ENCODE results near the gene CLIP3. TPM values are rescaled to one million over a fixed set of nuclear protein-coding genes. Genes with fewer than 3 reads are reported as not detected.

The CLIP3 gene
- total and polyA plus RNA-seq, 2 donors (not counting 1 experiment from before 2014, with no cell fraction given), result 0.42 to 1.3 TPM

DNA sequence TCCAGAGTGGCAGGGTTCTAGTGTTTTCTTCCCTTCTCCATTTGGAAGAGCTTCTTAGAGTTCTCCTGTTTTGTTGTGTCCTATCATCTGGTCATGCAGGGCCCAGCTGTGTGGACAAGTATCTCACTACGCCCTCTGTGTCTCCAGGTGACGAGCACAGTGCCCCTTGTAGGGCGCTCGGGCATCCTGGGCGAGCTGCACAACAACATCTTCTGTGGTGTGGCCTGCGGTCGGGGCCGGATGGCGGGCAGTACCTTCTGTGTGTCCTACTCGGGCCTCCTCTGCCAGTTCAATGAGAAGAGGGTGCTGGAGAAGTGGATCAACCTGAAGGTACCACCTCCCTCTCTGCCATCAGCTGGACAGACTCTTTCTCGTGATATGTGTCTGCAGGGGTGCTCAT is 35.0 kb upstream of the CLIP3 start:
- 97% methylated on average over 10 of the region's 11 CpGs for WGBS (ENCODE audit: insufficient coverage)
- Mint-ChIP-seq H3K9me3 (ENCODE audit: insufficient read depth) (no peaks in the 10 kb centered on the region), H3K27ac (no peak overlapping the region), H3K27me3 (no peaks in the 10 kb centered on the region), H3K4me3 (no peak overlapping the region), H3K4me1 (no peaks in the 10 kb centered on the region)
- ChIA-PET POLR2A (interaction anchor here (0.9 kb wide), 1 partner anchor 168 kb away, joined by 5 read pairs; no protein-coding TSS in a partner anchor), CTCF (no interaction called here)
- Histone ChIP-seq H3K4me3 (ENCODE audit: control extremely low read depth in 1 of 5, extremely low read depth in 1 of 5, insufficient read depth in 1 of 5, low read depth in 2 of 5, low read length in 4 of 5) (no peak overlapping the region), H3K4me2 (replicated peaks; ENCODE audit: low read depth, low read length, poor library complexity, severe bottlenecking) (no peak overlapping the region), H3K79me2 (ENCODE audit: control insufficient read depth, insufficient read depth, low read length) (no peaks in the 10 kb centered on the region), H3K27me3 (replicated peaks in 1 of 4; ENCODE audit: control extremely low read depth in 1 of 4, control insufficient read depth in 3 of 4, insufficient read depth in 4 of 4, low read length in 3 of 4) (no peaks in the 10 kb centered on the region), H3K36me3 (replicated peaks in 1 of 2; ENCODE audit: control extremely low read depth in 1 of 2, control insufficient read depth in 1 of 2, extremely low read depth in 1 of 2, insufficient read depth in 2 of 2, low read length in 1 of 2) (no peaks in the 10 kb centered on the region), H3K9me3 (ENCODE audit: control extremely low read depth in 1 of 3, control insufficient read depth in 2 of 3, insufficient read depth in 1 of 3, low read length in 2 of 3) (no peaks in the 10 kb centered on the region), H3K4me1 (ENCODE audit: control insufficient read depth in 2 of 2, insufficient read depth in 2 of 2, low read length in 2 of 2) (no peaks in the 10 kb centered on the region), H3K27ac (ENCODE audit: low read length in 2 of 2) (no peak overlapping the region), H2AFZ (ENCODE audit: insufficient read depth, low read depth, low read length, poor library complexity, severe bottlenecking) (no peak overlapping the region), H4K20me1 (ENCODE audit: control insufficient read depth, insufficient read depth, low read length, poor library complexity, severe bottlenecking) (no peaks in the 10 kb centered on the region), H3K9ac (ENCODE audit: low read length) (no peak overlapping the region)
- ATAC-seq (ENCODE audit: low read depth), result no peak
- intact Hi-C loops (cut with micrococcal nuclease), result no loop called here
- DNase-seq, result no peak
- no peak for TF ChIP-seq EZH2 (IDR thresholded peaks at IDR 0.05; ENCODE audit: borderline replicate concordance, insufficient read depth, low read depth, low read length, poor library complexity, severe bottlenecking)
- TF ChIP-seq, protein P1, sequence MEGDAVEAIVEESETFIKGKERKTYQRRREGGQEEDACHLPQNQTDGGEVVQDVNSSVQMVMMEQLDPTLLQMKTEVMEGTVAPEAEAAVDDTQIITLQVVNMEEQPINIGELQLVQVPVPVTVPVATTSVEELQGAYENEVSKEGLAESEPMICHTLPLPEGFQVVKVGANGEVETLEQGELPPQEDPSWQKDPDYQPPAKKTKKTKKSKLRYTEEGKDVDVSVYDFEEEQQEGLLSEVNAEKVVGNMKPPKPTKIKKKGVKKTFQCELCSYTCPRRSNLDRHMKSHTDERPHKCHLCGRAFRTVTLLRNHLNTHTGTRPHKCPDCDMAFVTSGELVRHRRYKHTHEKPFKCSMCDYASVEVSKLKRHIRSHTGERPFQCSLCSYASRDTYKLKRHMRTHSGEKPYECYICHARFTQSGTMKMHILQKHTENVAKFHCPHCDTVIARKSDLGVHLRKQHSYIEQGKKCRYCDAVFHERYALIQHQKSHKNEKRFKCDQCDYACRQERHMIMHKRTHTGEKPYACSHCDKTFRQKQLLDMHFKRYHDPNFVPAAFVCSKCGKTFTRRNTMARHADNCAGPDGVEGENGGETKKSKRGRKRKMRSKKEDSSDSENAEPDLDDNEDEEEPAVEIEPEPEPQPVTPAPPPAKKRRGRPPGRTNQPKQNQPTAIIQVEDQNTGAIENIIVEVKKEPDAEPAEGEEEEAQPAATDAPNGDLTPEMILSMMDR (IDR thresholded peaks at IDR 0.05), result no peak

DNA sequence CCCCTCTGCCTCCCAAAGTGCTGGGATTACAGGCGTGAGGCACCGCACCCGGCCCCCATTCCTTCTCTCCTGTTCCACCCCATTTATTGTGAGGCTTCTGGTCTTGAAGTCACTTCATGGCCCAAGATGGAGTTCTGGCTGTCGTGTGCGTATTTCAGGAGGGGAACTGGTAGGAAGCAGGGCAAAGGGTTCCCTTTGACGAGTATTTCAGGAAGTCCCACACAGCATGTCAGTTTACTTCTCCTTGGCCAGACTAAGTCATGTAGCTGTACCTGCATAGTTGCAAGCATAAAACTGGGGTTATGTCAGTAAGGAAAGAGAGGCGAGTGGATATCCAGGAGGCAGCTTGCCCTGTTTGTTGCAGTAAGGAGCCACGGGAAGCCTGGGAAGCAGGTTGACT is 32.2 kb upstream of the CLIP3 start:
- no peak for ATAC-seq (ENCODE audit: low read depth)
- intact Hi-C loops (cut with micrococcal nuclease), result no loop called here
- POLR2A ChIA-PET, result no interaction called here
- H3K27ac Mint-ChIP-seq, result no peak overlapping the region
- CTCF ChIA-PET, result no interaction called here
- no peak overlapping the region for H3K4me3 Mint-ChIP-seq
- Histone ChIP-seq H4K20me1 (ENCODE audit: control insufficient read depth, insufficient read depth, low read length, poor library complexity, severe bottlenecking) (no peaks in the 10 kb centered on the region), H3K9me3 (ENCODE audit: control extremely low read depth in 1 of 3, control insufficient read depth in 2 of 3, insufficient read depth in 1 of 3, low read length in 2 of 3) (no peaks in the 10 kb centered on the region), H3K4me1 (ENCODE audit: control insufficient read depth in 2 of 2, insufficient read depth in 2 of 2, low read length in 2 of 2) (no peaks in the 10 kb centered on the region), H3K4me3 (ENCODE audit: control extremely low read depth in 1 of 5, extremely low read depth in 1 of 5, insufficient read depth in 1 of 5, low read depth in 2 of 5, low read length in 4 of 5) (no peak overlapping the region), H3K79me2 (ENCODE audit: control insufficient read depth, insufficient read depth, low read length) (no peaks in the 10 kb centered on the region), H2AFZ (ENCODE audit: insufficient read depth, low read depth, low read length, poor library complexity, severe bottlenecking) (no peak overlapping the region), H3K27me3 (replicated peaks in 1 of 4; ENCODE audit: control extremely low read depth in 1 of 4, control insufficient read depth in 3 of 4, insufficient read depth in 4 of 4, low read length in 3 of 4) (no peaks in the 10 kb centered on the region), H3K27ac (ENCODE audit: low read length in 2 of 2) (no peak overlapping the region), H3K4me2 (replicated peaks; ENCODE audit: low read depth, low read length, poor library complexity, severe bottlenecking) (no peak overlapping the region), H3K36me3 (replicated peaks in 1 of 2; ENCODE audit: control extremely low read depth in 1 of 2, control insufficient read depth in 1 of 2, extremely low read depth in 1 of 2, insufficient read depth in 2 of 2, low read length in 1 of 2) (no peaks in the 10 kb centered on the region), H3K9ac (ENCODE audit: low read length) (no peak overlapping the region)
- DNase-seq, result no peak
- no peaks in the 10 kb centered on the region for H3K4me1 Mint-ChIP-seq
- no peaks in the 10 kb centered on the region for H3K9me3 Mint-ChIP-seq (ENCODE audit: insufficient read depth)
- WGBS (ENCODE audit: insufficient coverage), result 97% methylated on average over 5 of the region's 8 CpGs
- TF ChIP-seq, protein P1 (IDR thresholded peaks at IDR 0.05), result no peak
- TF ChIP-seq EZH2 (IDR thresholded peaks at IDR 0.05; ENCODE audit: borderline replicate concordance, insufficient read depth, low read depth, low read length, poor library complexity, severe bottlenecking), result no peak
- H3K27me3 Mint-ChIP-seq, result no peaks in the 10 kb centered on the region

Measured in B cell (primary cell).